HK-2 (cell line): ENCODE measurements around the gene SAP30BP.

Experiments
- DNase-seq: peaks from one replicate; pipeline ENCODE4 v3.0.0-alpha.2; 2018; ENCODE audit not compliant: unreplicated experiment

SAP30BP gene

DNA sequence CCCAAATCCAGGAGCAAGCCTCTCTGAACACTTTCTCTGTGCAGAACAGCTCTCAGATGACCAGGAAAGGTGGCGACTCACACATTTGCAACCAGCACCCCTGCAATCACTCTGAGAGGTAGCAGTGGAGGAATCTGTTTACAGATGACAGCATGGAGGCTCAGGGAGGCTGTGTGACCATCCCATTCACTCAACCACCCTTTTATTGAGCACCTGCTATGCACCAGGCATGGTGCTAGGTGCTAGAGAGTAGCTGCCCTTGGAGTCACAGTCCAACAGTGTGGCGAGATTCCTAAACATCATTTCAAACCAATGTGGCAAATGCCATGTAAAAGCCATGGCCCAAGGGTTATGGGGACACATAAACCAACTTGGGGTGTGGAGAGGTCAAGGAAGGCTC, 52.6 kb downstream of the SAP30BP start:
- DNase-seq: no peak

DNA sequence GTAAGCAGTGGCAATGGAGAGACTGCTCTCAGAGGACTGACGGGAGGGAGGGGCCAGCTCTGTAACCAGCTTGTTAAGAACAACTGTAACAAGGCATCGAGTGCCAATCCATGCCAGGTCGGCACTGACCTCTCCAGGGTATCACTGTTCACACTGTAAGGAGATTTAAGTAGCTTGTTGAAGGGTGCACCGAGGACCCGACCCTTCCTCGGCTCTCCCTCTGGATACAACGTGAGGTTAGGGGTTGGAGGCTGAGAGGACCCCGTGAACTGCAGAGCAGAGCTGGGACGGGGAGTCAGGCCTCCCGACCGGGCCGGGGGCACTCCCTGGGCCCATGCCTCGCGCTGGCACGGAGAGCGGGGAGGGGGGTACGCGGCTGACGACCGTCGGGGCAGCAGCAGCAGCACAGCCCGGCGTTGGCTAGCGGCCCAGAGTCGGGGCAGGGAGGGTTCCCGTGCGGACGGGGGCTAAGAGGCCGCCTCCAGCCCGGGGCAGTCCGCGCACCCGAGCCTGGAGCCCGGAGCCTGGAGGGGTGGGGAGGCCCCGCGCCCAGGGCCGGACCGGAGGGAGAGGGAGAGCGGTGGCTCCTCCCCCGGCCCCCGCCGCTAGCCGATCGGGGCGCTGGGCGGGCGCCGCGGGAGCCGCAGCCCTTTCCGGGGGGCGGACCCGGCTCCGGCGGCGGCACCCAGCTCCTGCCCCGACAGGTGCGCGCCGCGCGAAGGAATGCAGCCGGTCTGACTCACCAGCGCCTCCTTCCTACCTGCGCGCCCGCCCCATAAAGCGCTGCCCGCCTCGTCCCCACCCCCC, 53.7 kb downstream of the SAP30BP start, which contains the start of gene ITGB4:
ITGB4 (plus strand) TSS at position 804 of the 807 bp plus-strand sequence. CDS start 3,245 bp downstream, outside the sequence.
- peak; percentile 76 for DNase-seq

DNA sequence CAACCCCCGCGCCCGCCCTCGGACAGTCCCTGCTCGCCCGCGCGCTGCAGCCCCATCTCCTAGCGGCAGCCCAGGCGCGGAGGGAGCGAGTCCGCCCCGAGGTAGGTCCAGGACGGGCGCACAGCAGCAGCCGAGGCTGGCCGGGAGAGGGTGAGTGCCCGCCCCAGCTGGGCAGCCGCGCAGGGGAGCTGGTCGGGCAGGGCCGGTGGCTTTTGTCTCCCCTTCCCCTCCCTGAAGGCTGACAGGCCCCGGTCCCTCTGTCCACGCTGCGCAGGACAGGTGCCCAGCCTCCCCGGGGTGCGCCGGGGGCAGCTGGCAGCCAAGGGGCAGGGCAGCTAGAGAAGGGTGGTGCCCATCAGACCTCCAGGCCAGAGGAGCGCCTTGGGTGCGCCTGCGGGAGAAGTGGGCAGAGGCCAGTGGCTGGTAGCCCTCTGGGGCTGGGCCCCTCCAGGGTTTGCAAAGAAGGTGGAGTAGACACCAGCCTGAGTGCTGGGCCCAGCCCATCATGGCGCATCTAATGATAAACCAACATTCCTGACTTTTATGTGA, 54.4 kb downstream of the SAP30BP start:
- DNase-seq: no peak

DNA sequence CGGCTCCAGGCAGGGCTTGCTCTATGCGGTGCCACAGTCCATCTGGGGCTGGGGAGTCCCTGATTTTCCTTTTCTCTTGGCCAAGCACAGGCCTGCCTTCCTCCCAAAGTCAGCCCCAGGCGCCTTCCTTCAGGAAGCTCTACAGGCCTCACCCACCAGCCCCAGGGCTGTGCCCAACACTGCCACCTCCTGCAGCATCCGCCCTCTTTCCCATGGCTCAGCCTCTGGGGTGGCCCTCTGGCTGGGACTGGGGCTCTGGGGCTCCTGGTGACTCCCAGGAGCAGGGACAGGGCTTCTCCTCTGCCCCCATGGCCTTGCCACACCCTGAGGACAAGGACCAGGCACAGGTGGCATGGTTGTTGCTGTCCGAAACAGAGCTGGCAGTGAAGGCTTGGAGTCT, 54.9 kb downstream of the SAP30BP start:
- DNase-seq: no peak

DNA sequence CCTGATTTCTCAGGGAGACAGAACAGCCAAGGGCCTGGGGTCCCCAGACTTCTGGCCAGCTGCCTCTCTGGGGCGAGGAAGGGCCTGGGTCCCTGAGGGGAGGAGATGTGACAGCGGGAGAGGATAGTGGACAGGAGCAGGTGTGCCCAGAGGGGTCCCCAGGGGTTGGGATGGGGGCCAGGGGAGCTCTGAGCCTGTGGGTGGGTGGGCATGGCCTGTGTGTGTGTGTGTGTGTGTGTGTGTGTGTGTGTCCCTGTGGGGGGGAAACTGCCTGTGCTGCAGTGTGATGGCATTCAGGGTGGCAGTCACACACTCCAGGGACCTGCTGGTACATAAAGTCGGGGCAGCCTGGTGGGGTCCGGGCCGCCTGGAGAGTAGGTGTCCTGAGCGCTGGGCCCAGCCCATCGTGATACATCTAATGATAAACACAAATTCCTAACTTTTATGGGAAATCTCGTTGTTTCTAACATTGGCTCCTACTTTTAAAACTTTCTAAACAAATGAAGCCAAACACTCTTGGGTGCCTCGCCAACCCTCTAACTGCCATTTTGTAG, 55.5 kb downstream of the SAP30BP start:
- DNase-seq: no peak

DNA sequence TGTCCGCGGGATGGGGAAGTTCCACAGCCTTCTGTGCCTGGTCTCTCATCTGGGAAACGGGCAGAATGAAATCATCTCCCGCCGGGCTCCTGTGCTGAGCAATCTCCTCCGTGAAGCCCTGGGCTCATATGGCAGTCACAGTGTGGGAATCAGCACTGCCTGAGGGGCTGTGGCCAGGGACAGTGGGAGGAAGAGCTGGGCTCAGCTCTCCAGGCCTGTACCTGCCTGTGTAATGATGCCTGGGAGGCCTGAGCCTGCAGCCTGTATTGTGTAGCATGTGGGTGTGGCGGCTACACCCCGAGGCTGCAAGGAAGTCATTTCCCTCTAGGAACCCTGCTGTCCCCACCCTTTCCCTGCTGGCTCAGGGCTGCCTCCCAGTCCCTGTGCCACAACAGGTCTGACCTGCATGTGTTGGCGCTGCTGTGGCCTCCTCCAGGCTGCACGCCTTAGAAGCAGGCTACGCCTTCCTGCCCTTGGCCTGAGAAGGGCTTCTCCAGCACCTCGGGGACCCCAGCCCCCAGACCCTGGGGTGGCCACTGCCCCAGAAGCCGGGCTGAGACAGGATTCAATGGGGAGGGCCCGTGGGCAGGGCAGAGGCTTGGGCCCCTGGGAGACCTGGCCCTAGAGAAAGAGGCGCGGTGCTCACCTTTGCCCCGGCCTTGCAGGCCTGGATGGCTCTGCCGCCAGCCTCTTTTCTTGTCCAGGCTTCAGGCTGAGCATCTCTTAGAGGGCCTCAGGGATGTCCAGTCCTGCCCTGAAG, 56.2 kb downstream of the SAP30BP start:
- DNase-seq: no peak

DNA sequence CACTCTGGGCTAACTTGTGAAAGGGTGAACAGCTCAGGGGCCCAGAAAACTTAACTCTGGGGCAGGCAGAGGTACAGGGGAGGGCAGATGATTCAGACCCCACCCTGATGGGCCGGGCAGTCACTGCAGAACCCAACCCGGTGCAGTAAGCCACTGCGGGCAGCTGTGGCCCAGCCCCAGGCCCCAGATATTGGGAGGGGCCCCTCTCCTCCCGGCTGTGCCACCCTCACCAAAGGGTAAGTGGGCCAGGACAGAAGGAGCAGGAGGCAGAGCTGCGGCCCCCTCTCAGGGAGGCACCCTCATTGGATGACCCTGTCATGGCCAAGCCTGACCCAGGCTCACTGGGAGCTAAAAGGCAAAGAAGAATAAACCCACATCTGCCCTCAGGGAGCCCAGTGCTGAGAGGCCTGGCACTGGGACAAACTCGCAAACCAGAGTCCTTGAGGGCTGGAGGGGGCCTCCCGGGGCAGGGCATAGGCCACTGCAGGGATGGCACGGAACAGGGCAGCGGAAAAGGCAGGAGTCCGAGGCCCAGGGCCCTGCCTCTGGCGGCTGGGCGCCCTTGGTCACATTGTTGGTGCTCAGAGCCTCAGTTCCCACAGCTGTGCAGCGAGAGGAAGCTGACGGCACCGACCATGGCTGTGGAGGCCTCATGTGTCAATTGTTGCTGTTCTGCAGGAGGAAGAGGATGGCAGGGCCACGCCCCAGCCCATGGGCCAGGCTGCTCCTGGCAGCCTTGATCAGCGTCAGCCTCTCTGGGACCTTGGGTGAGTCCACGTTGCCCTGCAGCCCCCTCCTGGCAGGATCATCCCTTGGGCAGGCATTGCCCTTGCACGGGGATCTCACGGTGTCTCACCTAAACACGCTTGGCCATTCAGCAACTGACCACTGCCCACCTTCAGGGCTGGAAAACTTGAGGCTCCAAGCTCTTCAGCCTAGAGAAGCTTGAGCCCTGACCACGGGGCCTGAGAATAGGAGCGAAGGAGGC, 57.2 kb downstream of the SAP30BP start:
- no peak for DNase-seq

DNA sequence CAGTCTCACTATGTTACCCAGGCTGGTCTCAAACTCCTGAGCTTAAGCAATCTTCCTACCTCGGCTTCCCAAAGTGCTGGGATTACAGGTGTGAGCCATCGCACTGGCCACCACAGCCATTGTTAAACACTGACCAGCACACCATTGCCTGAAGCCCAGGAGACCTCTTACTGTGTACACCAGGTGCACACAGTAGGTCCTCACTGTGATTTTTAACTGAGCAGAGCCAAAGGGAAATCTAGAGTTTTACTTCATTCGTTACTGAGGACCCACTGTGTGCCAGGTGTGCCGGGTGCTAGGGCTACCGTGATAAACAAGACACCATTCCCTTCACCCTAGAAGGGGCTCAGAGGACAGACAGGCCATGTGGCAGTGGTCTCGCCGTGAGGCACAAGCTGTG, 58.4 kb downstream of the SAP30BP start:
- no peak for DNase-seq

DNA sequence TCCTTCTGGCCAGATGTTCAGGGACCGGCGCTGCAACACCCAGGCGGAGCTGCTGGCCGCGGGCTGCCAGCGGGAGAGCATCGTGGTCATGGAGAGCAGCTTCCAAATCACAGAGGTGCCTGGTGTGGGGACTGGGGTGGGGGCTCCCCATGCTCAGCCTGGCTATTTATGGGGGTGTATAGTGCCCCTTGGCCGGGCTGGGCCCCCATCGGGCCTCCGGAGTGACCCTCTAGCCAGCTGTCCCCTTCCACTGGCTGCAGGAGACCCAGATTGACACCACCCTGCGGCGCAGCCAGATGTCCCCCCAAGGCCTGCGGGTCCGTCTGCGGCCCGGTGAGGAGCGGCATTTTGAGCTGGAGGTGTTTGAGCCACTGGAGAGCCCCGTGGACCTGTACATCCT, 60.3 kb downstream of the SAP30BP start:
- no peak for DNase-seq

DNA sequence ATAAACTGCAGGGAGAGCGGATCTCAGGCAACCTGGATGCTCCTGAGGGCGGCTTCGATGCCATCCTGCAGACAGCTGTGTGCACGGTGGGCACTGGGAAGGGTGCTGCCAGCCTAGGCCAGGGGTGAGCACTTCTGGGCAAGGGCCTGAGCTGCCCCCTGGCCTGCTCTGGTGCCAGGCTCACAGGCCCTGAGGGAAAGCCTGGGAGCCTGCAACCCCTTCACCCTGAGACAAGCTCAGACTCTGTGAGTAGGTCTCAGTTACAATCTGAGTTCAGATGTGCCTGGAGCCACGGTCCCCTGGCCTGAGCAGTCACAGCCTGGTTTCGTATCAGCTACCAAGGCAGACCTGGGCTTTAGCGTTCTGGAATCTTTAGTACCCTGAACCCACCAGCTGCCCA, 62.2 kb downstream of the SAP30BP start:
- DNase-seq: no peak

DNA sequence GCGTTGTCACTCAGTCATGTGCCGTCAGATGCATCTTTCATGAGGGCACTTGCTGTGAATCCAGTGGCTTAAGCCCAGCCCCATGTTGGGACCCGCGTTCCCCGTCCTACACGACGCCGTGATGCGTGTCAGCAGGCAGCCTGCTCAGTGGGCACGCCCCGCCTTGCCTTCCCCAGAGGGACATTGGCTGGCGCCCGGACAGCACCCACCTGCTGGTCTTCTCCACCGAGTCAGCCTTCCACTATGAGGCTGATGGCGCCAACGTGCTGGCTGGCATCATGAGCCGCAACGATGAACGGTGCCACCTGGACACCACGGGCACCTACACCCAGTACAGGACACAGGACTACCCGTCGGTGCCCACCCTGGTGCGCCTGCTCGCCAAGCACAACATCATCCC, 62.9 kb downstream of the SAP30BP start:
- no peak for DNase-seq

DNA sequence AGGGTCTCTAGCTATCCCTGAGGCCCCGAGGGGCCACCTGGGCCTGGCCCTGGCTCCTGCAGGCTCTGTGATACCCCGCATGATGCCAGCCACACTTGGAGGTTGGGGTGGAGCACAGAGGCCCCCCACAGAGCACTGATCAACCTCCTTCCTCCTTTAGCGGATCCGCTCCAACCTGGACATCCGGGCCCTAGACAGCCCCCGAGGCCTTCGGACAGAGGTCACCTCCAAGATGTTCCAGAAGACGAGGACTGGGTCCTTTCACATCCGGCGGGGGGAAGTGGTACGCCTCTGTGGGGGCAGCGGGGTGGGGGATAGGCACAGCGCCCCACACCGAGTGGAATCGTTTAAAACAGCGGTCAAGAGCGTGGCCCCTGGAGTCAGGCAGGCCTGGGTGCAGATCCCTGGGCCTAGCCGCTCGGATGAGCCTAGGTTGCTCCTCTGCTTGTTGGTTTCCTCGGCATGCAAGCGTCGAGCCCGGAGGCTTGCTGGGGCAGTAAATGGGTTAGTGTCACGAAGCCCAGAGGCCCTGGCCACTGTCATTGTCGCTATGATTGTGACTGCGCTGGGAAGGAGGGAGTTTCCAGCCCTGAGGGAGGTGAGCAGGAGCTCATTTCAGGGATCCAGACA, 64.1 kb downstream of the SAP30BP start:
- no peak for DNase-seq

DNA sequence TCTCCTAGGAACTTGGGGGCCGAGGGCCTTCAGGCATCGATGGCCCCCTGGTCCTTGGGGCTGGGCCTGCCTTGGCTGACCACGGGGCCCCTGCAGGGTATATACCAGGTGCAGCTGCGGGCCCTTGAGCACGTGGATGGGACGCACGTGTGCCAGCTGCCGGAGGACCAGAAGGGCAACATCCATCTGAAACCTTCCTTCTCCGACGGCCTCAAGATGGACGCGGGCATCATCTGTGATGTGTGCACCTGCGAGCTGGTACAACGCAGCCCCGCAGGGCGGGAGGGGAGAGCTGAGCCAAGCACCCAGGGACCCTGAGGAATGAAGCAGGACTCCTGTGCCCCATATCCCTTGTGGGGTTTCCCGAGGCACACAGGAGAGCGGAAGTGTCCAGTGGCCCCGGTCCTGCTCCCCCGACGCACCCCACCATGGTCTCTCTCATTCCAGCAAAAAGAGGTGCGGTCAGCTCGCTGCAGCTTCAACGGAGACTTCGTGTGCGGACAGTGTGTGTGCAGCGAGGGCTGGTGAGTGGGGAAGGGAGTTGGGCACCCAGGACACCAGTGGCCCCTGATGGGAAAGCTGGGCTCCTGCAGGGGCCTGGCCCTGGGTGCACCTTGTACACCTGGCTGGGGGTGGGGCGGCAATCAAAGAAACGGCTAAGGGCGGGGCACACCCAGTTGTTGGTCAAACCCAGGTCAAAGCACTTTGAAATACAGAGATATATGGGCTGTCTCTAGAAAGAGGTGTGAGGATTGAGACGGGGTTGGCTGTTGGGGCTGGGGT, 64.8 kb downstream of the SAP30BP start:
- no peak for DNase-seq

DNA sequence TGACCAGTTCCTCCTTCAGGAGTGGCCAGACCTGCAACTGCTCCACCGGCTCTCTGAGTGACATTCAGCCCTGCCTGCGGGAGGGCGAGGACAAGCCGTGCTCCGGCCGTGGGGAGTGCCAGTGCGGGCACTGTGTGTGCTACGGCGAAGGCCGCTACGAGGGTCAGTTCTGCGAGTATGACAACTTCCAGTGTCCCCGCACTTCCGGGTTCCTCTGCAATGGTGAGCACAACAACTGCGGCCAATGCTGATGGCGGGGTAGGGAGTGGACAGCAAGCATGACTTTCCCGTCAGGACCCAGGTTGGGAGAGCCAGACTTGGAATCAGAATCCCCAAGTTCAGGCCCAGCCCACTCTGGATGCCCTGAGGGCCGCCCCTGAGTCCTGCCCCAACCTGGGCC, 66.3 kb downstream of the SAP30BP start:
- no peak for DNase-seq

DNA sequence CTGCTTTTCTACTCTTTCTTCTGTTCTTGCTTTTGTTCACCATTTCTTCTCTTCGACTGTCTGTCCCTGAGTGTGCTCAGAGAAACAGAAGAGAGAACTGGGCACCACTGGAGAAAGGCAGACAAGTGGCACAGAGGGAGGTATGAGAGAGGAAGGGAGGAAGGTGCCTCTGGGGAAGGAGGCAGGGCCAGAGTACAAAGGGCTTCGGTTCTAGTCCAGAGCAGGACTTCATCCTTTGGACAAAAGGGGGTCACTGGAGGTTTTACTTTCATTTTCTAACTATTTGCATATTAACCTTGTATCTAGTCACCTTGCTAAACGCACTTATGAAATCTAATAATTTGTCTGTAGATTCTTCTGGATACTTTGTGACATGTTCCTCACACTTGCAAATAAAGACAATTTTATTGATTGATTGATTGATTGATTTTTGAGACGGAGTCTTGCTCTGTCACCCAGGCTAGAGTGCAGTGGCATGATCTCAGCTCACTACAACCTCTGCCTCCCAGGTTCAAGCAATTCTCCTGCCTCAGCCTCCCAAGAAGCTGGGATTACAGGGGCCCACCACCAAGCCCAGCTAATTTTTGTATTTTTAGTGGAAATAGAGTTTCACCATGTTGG, 67.6 kb downstream of the SAP30BP start:
- DNase-seq: no peak

DNA sequence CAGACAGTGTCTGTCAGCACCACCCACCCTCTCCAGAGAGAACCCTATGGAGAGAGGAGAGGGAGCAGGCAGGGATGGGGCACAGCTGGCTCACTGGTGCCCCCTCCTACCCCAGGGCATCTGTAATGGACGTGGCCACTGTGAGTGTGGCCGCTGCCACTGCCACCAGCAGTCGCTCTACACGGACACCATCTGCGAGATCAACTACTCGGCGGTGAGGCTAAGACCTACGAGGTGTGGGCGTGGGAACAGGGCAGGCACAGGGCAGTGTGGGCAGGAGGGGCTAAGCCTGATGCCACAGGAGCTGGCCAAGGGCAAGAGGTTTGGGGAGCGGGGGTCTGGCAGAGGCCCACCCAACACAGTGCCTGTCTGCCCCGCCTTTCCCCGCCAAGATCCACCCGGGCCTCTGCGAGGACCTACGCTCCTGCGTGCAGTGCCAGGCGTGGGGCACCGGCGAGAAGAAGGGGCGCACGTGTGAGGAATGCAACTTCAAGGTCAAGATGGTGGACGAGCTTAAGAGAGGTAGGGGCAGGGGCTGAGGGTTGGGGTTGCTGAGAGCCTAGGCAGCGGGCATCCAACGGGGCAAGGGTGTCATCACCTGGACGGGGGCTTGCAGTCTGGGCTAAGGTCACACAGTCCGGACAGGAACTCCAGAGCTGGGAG, 69.2 kb downstream of the SAP30BP start:
- no peak for DNase-seq

DNA sequence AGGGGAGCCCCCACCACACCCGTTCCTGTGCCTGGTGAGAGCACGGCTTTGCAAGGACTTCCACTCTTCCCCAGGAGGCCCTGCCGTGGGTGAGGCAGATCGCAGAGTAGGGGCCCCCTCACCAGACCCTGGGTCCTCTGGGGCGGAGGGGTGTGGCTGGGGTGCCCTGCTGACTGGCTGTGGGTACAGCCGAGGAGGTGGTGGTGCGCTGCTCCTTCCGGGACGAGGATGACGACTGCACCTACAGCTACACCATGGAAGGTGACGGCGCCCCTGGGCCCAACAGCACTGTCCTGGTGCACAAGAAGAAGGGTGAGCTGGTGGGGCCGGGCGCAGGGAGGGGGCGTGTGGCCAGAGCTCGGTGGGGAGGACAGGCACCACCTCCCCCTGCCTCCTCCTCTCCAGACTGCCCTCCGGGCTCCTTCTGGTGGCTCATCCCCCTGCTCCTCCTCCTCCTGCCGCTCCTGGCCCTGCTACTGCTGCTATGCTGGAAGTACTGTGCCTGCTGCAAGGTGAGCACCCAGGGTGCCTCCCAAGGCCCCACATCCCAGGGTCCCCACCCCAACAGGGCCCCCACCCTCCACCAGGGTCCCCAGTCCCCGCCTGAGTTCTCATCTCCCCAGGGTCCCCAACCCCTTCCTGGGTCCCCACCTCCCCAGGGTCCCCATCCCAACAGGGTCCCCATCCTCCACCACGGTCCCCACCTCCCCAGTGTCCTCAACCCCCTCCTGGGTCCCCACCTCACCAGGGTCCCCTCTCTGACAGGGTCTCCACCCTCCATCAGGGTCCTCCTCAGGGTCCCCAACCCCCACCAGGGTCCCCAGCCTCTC, 70.2 kb downstream of the SAP30BP start:
- DNase-seq: no peak

DNA sequence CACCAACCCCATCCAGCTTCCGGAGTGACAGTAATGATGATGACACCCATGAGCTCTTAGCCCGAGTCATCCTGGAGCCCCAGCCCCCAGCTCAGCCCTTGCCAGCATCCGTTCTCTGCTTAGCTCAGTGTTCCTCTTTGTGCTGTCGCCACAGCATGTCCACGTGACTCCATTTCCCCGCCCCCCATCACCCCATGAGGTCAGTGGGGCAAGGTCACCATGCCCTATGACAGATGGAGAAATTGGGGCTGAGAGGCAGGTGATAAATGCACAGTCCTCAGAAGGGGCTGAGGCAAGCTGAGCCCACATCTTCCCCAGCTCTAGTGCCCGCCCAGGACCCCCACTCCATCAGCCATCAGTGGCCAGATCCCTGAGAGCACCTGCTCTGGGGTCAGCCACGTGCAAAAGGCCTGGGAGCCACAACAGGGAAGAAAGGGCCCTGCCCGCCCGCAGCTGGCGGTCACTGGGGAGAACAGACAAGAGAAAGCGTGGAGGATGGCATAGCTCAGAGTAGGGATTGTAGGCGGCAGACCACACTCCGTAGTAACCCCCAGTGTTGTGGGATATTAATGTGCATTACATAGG, 71.2 kb downstream of the SAP30BP start:
- DNase-seq: peak; percentile 60
